SK-N-SH (cell line): ENCODE measurements around the gene TSHZ2. TPM values are rescaled to one million over a fixed set of nuclear protein-coding genes. Genes with fewer than 3 reads are reported as not detected.

Source experiments
- CTCF ChIA-PET: fragments of 300-600, 350-600 bp; formaldehyde crosslinking; extraction: SDS; loops from one replicate; lab custom pipeline; 2021; lab: Yijun Ruan, JAX
- POLR2A ChIA-PET: fragments of 350-600 bp; sonication (Branson Sonifier 250); formaldehyde crosslinking; extraction: SDS; loops from one replicate; lab custom pipeline; 2020; ENCODE audit warnings: antibody characterized with exemption, inconsistent platforms; lab: Yijun Ruan, JAX
- DNase-seq: peaks from one replicate; pipeline ENCODE4 v3.0.0; 2012
- H2AFZ ChIP-seq: fragments of 200-600 bp; sonication (generic); 2 replicates; pipeline ENCODE4 v1.8.1; 2016; ENCODE audit warnings: antibody characterized with exemption, mild to moderate bottlenecking, low read depth
- H3F3A ChIP-seq: fragments of 200-600 bp; sonication (generic); replicated peaks from 2 replicates; pipeline ENCODE3; 2016; ENCODE audit warnings: antibody characterized with exemption, mild to moderate bottlenecking; ENCODE audit not compliant: insufficient read depth
- H3K27ac ChIP-seq, 2 experiments: fragments of 200-500 bp in 1 of 2; fragments of 200-600 bp in 1 of 2; sonication (Bioruptor generic) in 1 of 2; sonication (generic), shearing (Covaris generic) in 1 of 2; 2 replicates each; pipeline versions ENCODE4 v1.5.1 to v1.6.1; 2014 to 2016; ENCODE audit warnings: low read depth in 2 of 2, inconsistent platforms in 1 of 2, low read length in 1 of 2, mild to moderate bottlenecking in 1 of 2, mixed read lengths in 1 of 2
- H3K27me3 ChIP-seq: fragments of 200-600 bp; sonication (generic), shearing (Covaris generic); 2 replicates; pipeline ENCODE4 v1.6.1; 2016; ENCODE audit warnings: mixed run types; ENCODE audit not compliant: insufficient read depth
- H3K36me3 ChIP-seq, 2 experiments: fragments of 200-500 bp in 1 of 2; fragments of 200-600 bp in 1 of 2; sonication (Bioruptor generic) in 1 of 2; sonication (generic) in 1 of 2; replicated peaks in 1 of 2; 2 replicates each; pipeline versions ENCODE3 to v1.5.1; 2014 to 2016; ENCODE audit warnings: low read length in 1 of 2, mild to moderate bottlenecking in 1 of 2; ENCODE audit not compliant: insufficient read depth in 2 of 2, control insufficient read depth in 1 of 2
- H3K4me1 ChIP-seq, 2 experiments: fragments of 200-500 bp in 1 of 2; fragments of 200-600 bp in 1 of 2; sonication (Bioruptor generic) in 1 of 2; sonication (generic), shearing (Covaris generic) in 1 of 2; 2 replicates each; pipeline versions ENCODE4 v1.5.1 to v1.6.1; 2014 to 2016; ENCODE audit warnings: low read depth in 1 of 2, low read length in 1 of 2, mixed run types in 1 of 2; ENCODE audit not compliant: insufficient read depth in 2 of 2, control insufficient read depth in 1 of 2
- H3K4me2 ChIP-seq: fragments of 200-600 bp; sonication (generic), shearing (Covaris generic); 2 replicates; pipeline ENCODE4 v1.6.1; 2017; ENCODE audit warnings: mixed run types
- H3K4me3 ChIP-seq, 2 experiments: fragments of 200-500 bp in 1 of 2; fragments of 200-600 bp in 1 of 2; sonication (Bioruptor generic) in 1 of 2; sonication (generic), shearing (Covaris generic) in 1 of 2; 2 replicates each; pipeline versions ENCODE4 v1.5.1 to v1.8.1; 2014 to 2016; ENCODE audit warnings: low read depth in 2 of 2, inconsistent platforms in 1 of 2, low read length in 1 of 2, mild to moderate bottlenecking in 1 of 2, mixed read lengths in 1 of 2, moderate library complexity in 1 of 2
- H3K79me2 ChIP-seq: fragments of 200-600 bp; sonication (generic); 2 replicates; pipeline ENCODE4 v1.8.1; 2017; ENCODE audit warnings: mild to moderate bottlenecking; ENCODE audit not compliant: insufficient read depth
- H3K9ac ChIP-seq: fragments of 200-600 bp; sonication (generic); 2 replicates; pipeline ENCODE4 v1.6.1; 2017; ENCODE audit warnings: mixed run types
- H3K9me2 ChIP-seq: fragments of 200-600 bp; sonication (generic); 2 replicates; pipeline ENCODE4 v1.6.1; 2017; ENCODE audit warnings: mixed run types
- H3K9me3 ChIP-seq: fragments of 200-600 bp; sonication (generic); 2 replicates; pipeline ENCODE4 v1.6.1; 2017; ENCODE audit warnings: mixed run types, mild to moderate bottlenecking, moderate library complexity
- H4K20me1 ChIP-seq: fragments of 200-600 bp; sonication (generic); 2 replicates; pipeline ENCODE4 v1.6.1; 2017; ENCODE audit warnings: mild to moderate bottlenecking, mixed run types; ENCODE audit not compliant: insufficient read depth
- ELF1 ChIP-seq: IDR thresholded peaks from 2 replicates; pipeline ENCODE4 v1.4.0; 2012
- EP300 ChIP-seq, 2 experiments: IDR thresholded peaks; 2 replicates each; pipeline versions ENCODE4 v1.4.0 to v1.6.1; 2012; ENCODE audit warnings: borderline replicate concordance in 1 of 2, low read depth in 1 of 2, low read length in 1 of 2
- FOSL2 ChIP-seq: IDR thresholded peaks from 2 replicates; pipeline ENCODE4 v1.4.0; 2012; ENCODE audit warnings: low read depth, mild to moderate bottlenecking, moderate library complexity, borderline replicate concordance
- FOXJ3 ChIP-seq: sonication (generic); formaldehyde crosslinking; IDR thresholded peaks from 2 replicates; pipeline ENCODE4 v1.5.1; 2020; ENCODE audit warnings: mild to moderate bottlenecking, missing genetic modification reagents
- GABPA ChIP-seq: IDR thresholded peaks from 2 replicates; pipeline ENCODE4 v1.4.0; 2012; ENCODE audit warnings: low read depth, mild to moderate bottlenecking
- JUND ChIP-seq: IDR thresholded peaks from 2 replicates; pipeline ENCODE4 v1.4.0; 2012
- MEF2A ChIP-seq: IDR thresholded peaks from 2 replicates; pipeline ENCODE4 v1.4.0; 2012; ENCODE audit warnings: low read depth, borderline replicate concordance
- NFIC ChIP-seq: IDR thresholded peaks from 2 replicates; pipeline ENCODE4 v1.4.0; 2012; ENCODE audit warnings: borderline replicate concordance
- NRF1 ChIP-seq: IDR thresholded peaks from 2 replicates; pipeline ENCODE4 v1.6.1; 2012; ENCODE audit warnings: low read depth, mild to moderate bottlenecking, low read length
- RAD21 ChIP-seq: IDR thresholded peaks from 2 replicates; pipeline ENCODE4 v1.6.1; 2012; ENCODE audit warnings: mild to moderate bottlenecking, low read length
- RFX5 ChIP-seq: IDR thresholded peaks from 2 replicates; pipeline ENCODE4 v1.6.1; 2012; ENCODE audit warnings: mild to moderate bottlenecking, improper control_type of control experiment, low read length
- SMC3 ChIP-seq: IDR thresholded peaks from 2 replicates; pipeline ENCODE4 v1.6.1; 2012; ENCODE audit warnings: low read depth, low read length, improper control_type of control experiment
- TAF1 ChIP-seq: IDR thresholded peaks from 2 replicates; pipeline ENCODE4 v1.6.1; 2012; ENCODE audit warnings: low read depth, mild to moderate bottlenecking, low read length, moderate library complexity, borderline replicate concordance
- TCF12 ChIP-seq: IDR thresholded peaks from 2 replicates; pipeline ENCODE4 v1.4.0; 2012
- YY1 ChIP-seq: IDR thresholded peaks from 2 replicates; pipeline ENCODE4 v1.4.0; 2012; ENCODE audit warnings: low read depth, mild to moderate bottlenecking
- WGBS: methylation state at CpG from one replicate; pipeline ENCODE4 v1.1.6; 2017; ENCODE audit warnings: low lambda C conversion rate; 5-methylcytosine and 5-hydroxymethylcytosine counted together
- polyA plus RNA-seq, 3 experiments: library from polyadenylated mRNA; depleted of rRNA; stranded (reverse); fragments of >200 nt; gene quantifications; 2 replicates each; pipeline ENCODE4 v1.2.3, GENCODE V29; 2012
- TF ChIP-seq, protein P1 (sequence below): IDR thresholded peaks from 2 replicates; pipeline ENCODE4 v1.4.0; 2012; ENCODE audit warnings: low read depth, borderline replicate concordance
- TF ChIP-seq, protein P2 (sequence below): IDR thresholded peaks from 2 replicates; pipeline ENCODE4 v1.6.1; 2012; ENCODE audit warnings: mild to moderate bottlenecking, low read depth, low read length, moderate library complexity
- TF ChIP-seq, protein P3 (sequence below): fragments of 150-350 bp; IDR thresholded peaks from 2 replicates; pipeline ENCODE4 v1.6.1; 2016; ENCODE audit warnings: mild to moderate bottlenecking, low read depth, low read length
- TF ChIP-seq, protein P4 (sequence below): fragments of 150-350 bp; IDR thresholded peaks from 2 replicates; pipeline ENCODE4 v1.6.1; 2017; ENCODE audit warnings: antibody characterized with exemption, low read length, low read depth, borderline replicate concordance
- TF ChIP-seq, protein P5 (sequence below): IDR thresholded peaks from 2 replicates; pipeline ENCODE4 v1.4.0; 2012; ENCODE audit warnings: low read depth

TSHZ2 gene
- polyA plus RNA-seq, 1 of the 3 experiments (the other 2 are of a cell fraction) = 0.13 TPM

DNA sequence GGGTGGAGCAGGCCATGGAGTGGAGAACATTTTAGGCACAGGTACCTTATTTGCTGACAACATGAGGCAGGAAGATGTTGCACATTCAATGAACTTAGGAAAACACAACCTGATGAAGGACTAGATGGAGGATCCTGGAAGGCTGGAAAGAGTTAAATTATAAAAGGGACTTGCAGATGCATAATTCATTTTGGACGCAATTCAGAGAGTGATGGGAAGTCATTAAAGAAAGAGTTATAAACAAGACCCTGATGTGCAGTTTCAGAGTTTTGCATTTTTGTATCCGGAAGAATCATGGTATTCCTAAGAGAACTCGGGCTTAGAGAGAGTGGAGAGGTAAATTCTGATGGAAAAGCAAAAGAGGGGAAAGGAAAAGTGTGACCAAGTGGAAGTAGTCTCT is 104.5 kb downstream of the TSHZ2 start:
- Histone ChIP-seq H3K27ac (no peak overlapping the region), H3K9me2 (no peaks in the 10 kb centered on the region), H3K9me3 (no peaks in the 10 kb centered on the region), H3F3A (no peaks in the 10 kb centered on the region), H3K27me3 (no peaks in the 10 kb centered on the region), H3K4me1 (peaks cover 0 to 9% of the 10 kb centered on the region in 2 experiments; a peak in 3 of 4 replicates), H2AFZ (no peak overlapping the region), H4K20me1 (no peaks in the 10 kb centered on the region), H3K4me3 (no peak overlapping the region), H3K9ac (no peak overlapping the region), H3K4me2 (no peak overlapping the region), H3K79me2 (no peaks in the 10 kb centered on the region), H3K36me3 (no peaks in the 10 kb centered on the region)
- TF ChIP-seq RFX5 (no peak), ELF1 (no peak), EP300 (IDR thresholded peaks at IDR 0.05; ENCODE audit: borderline replicate concordance in 1 of 2, low read depth in 1 of 2, low read length in 1 of 2) (no peak), TCF12 (no peak), YY1 (no peak)
- TF ChIP-seq, protein P1, sequence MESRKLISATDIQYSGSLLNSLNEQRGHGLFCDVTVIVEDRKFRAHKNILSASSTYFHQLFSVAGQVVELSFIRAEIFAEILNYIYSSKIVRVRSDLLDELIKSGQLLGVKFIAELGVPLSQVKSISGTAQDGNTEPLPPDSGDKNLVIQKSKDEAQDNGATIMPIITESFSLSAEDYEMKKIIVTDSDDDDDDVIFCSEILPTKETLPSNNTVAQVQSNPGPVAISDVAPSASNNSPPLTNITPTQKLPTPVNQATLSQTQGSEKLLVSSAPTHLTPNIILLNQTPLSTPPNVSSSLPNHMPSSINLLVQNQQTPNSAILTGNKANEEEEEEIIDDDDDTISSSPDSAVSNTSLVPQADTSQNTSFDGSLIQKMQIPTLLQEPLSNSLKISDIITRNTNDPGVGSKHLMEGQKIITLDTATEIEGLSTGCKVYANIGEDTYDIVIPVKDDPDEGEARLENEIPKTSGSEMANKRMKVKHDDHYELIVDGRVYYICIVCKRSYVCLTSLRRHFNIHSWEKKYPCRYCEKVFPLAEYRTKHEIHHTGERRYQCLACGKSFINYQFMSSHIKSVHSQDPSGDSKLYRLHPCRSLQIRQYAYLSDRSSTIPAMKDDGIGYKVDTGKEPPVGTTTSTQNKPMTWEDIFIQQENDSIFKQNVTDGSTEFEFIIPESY = no peak
- TF ChIP-seq, protein P2, sequence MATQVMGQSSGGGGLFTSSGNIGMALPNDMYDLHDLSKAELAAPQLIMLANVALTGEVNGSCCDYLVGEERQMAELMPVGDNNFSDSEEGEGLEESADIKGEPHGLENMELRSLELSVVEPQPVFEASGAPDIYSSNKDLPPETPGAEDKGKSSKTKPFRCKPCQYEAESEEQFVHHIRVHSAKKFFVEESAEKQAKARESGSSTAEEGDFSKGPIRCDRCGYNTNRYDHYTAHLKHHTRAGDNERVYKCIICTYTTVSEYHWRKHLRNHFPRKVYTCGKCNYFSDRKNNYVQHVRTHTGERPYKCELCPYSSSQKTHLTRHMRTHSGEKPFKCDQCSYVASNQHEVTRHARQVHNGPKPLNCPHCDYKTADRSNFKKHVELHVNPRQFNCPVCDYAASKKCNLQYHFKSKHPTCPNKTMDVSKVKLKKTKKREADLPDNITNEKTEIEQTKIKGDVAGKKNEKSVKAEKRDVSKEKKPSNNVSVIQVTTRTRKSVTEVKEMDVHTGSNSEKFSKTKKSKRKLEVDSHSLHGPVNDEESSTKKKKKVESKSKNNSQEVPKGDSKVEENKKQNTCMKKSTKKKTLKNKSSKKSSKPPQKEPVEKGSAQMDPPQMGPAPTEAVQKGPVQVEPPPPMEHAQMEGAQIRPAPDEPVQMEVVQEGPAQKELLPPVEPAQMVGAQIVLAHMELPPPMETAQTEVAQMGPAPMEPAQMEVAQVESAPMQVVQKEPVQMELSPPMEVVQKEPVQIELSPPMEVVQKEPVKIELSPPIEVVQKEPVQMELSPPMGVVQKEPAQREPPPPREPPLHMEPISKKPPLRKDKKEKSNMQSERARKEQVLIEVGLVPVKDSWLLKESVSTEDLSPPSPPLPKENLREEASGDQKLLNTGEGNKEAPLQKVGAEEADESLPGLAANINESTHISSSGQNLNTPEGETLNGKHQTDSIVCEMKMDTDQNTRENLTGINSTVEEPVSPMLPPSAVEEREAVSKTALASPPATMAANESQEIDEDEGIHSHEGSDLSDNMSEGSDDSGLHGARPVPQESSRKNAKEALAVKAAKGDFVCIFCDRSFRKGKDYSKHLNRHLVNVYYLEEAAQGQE = no peak
- TF ChIP-seq, protein P3, sequence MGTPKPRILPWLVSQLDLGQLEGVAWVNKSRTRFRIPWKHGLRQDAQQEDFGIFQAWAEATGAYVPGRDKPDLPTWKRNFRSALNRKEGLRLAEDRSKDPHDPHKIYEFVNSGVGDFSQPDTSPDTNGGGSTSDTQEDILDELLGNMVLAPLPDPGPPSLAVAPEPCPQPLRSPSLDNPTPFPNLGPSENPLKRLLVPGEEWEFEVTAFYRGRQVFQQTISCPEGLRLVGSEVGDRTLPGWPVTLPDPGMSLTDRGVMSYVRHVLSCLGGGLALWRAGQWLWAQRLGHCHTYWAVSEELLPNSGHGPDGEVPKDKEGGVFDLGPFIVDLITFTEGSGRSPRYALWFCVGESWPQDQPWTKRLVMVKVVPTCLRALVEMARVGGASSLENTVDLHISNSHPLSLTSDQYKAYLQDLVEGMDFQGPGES = no peak
- 53% methylated on average over 3 of the region's 3 CpGs for WGBS
- ChIA-PET CTCF (no interaction called here), POLR2A (no interaction called here)
- DNase-seq = no peak

DNA sequence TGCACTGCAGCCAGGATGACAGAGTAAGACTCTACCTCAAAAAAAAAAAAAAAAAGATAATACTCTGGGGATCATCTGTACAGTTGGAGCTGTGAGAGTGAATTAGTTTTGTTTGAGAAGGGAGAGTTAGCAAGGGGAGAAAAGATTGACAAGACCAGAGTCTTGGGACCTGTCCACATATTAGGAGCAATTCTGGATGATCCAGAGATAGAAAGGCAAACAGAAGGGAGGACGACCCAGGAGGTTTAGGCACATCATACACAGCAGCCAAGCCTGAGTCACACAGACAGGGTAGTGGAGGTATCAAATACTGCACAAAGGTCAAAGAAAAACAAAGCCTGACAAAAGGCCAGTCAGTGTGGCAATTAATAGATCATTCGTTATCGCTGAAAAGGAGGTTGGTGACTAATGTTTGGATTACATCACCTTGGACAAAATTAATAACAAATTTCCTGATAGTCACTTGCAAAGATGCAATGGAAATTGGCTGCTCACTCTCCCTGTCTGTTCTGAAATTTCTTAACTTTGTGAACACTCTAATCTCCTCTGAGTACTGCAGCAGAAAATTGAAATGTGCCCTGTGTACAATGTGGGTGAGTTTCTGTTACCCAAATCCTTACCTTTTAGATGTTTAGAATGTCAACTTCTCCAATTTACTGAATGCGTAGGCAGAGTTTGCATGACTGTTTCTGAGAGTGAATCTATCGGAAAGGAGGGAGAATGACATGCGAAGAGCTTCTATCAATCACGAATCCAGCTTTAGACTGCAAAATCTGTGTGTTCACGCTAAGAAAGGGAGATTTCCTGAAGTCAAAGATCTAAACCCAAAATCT is 105.4 kb downstream of the TSHZ2 start:
- WGBS = 52% methylated on average over 8 of the region's 8 CpGs
- CTCF ChIA-PET = no interaction called here
- no peak for TF ChIP-seq FOSL2
- no peak for TF ChIP-seq SMC3
- no peak for TF ChIP-seq NFIC
- no peak for TF ChIP-seq MEF2A
- TF ChIP-seq NRF1 = no peak
- TF ChIP-seq RAD21 = no peak
- TF ChIP-seq, protein P4, sequence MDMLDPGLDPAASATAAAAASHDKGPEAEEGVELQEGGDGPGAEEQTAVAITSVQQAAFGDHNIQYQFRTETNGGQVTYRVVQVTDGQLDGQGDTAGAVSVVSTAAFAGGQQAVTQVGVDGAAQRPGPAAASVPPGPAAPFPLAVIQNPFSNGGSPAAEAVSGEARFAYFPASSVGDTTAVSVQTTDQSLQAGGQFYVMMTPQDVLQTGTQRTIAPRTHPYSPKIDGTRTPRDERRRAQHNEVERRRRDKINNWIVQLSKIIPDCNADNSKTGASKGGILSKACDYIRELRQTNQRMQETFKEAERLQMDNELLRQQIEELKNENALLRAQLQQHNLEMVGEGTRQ = no peak
- no peak for TF ChIP-seq TAF1
- no peak for TF ChIP-seq JUND
- TF ChIP-seq, protein P5, sequence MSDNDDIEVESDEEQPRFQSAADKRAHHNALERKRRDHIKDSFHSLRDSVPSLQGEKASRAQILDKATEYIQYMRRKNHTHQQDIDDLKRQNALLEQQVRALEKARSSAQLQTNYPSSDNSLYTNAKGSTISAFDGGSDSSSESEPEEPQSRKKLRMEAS = no peak
- TF ChIP-seq YY1 = no peak
- TF ChIP-seq FOXJ3 = no peak
- no peak for TF ChIP-seq GABPA

More for the DNA sequence above, 105.4 kb downstream of the TSHZ2 start:
- Histone ChIP-seq H3K4me1 (peaks cover 0 to 9% of the 10 kb centered on the region in 2 experiments; a peak in 3 of 4 replicates), H3K9ac (no peak overlapping the region), H3K9me2 (no peaks in the 10 kb centered on the region), H3K27ac (no peak overlapping the region), H3K9me3 (no peaks in the 10 kb centered on the region), H3K36me3 (no peaks in the 10 kb centered on the region), H3K79me2 (no peaks in the 10 kb centered on the region), H2AFZ (no peak overlapping the region), H3K4me2 (no peak overlapping the region), H3F3A (no peaks in the 10 kb centered on the region), H3K27me3 (no peaks in the 10 kb centered on the region), H3K4me3 (no peak overlapping the region), H4K20me1 (no peaks in the 10 kb centered on the region)
- DNase-seq = no peak
- POLR2A ChIA-PET = no interaction called here
